ENCODE results near the gene MYO18A.

DNA sequence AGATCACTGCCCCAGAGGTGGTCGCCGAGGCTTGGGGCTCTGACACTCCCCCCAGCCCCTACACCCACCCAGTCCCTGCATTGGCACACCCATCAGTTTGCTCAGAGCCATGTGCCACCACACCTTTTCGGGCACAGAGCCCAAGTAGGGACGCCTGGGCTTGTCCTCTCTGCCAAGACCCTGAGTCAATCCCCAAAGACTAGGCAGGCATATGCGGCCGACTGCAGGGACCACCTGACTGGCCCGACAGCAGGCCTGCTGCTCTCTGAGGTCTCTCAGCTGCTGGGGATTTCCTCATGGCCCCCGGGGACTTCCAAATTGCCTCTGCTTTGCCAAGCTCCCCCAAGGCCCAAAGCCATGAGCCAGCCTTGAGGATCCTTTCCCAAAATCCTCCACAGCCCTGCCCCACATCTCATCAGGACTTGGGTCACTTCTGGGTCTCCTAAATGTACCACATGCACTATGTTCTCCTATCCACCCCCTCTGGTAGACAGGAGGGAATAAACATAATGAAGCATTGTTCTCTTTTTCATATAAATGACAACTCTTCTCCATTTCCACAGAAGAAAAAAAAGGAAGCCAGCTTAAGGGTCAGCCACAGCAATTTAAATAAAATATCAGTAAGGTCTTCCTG is 30.6 kb downstream of the MYO18A start:
- TF ChIP-seq, protein P1, sequence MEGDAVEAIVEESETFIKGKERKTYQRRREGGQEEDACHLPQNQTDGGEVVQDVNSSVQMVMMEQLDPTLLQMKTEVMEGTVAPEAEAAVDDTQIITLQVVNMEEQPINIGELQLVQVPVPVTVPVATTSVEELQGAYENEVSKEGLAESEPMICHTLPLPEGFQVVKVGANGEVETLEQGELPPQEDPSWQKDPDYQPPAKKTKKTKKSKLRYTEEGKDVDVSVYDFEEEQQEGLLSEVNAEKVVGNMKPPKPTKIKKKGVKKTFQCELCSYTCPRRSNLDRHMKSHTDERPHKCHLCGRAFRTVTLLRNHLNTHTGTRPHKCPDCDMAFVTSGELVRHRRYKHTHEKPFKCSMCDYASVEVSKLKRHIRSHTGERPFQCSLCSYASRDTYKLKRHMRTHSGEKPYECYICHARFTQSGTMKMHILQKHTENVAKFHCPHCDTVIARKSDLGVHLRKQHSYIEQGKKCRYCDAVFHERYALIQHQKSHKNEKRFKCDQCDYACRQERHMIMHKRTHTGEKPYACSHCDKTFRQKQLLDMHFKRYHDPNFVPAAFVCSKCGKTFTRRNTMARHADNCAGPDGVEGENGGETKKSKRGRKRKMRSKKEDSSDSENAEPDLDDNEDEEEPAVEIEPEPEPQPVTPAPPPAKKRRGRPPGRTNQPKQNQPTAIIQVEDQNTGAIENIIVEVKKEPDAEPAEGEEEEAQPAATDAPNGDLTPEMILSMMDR (IDR thresholded peaks at IDR 0.05) = no peak
- no peak for TF ChIP-seq POLR2AphosphoS5 (IDR thresholded peaks at IDR 0.05)

All from esophagus muscularis mucosa (tissue), 3 donors.